Ascending aorta (tissue), 2 donors: Measurements from ENCODE around the gene APBB3. TPM values are rescaled to one million over a fixed set of nuclear protein-coding genes. Genes with fewer than 3 reads are reported as not detected.

Experiments used
- DNase-seq, 2 donors: peaks; one replicate each; pipeline ENCODE4 v3.0.0-alpha.2; 2019; ENCODE audit warnings: low spot score in 2 of 2
- H3K27ac ChIP-seq, 2 donors: fragments of 200-600 bp; sonication (generic); one replicate each; pipeline ENCODE4 v1.5.1; 2016 to 2017; ENCODE audit warnings: mild to moderate bottlenecking in 1 of 2
- H3K27me3 ChIP-seq: fragments of 200-600 bp; sonication (generic); one replicate; pipeline ENCODE4 v1.5.1; 2017
- H3K36me3 ChIP-seq, 2 donors: fragments of 200-600 bp; sonication (generic); one replicate each; pipeline ENCODE4 v1.5.1; 2016
- H3K4me1 ChIP-seq, 2 donors: fragments of 200-600 bp; sonication (generic); one replicate each; pipeline ENCODE4 v1.5.1; 2016 to 2017; ENCODE audit warnings: mild to moderate bottlenecking in 1 of 2
- H3K4me3 ChIP-seq, 2 donors: fragments of 200-600 bp; sonication (generic); one replicate each; pipeline ENCODE4 v1.5.1; 2016 to 2017; ENCODE audit warnings: mild to moderate bottlenecking in 1 of 2
- H3K9me3 ChIP-seq, 2 donors: fragments of 200-600 bp; sonication (generic); one replicate each; pipeline ENCODE4 v1.5.1; 2016
- intact Hi-C: fragments of 100-400 bp; cut with DNase I; formaldehyde crosslinking; loops from one replicate; pipeline ENCODE4 v1.15.1; 2023
- total RNA-seq: library from RNA; depleted of rRNA; stranded (reverse); fragments of >200 nt; gene quantifications from one replicate; pipeline ENCODE4 v1.1.0, GENCODE V29; 2016
- TF ChIP-seq, protein P1 (sequence below), 3 experiments: fragments of 200-600 bp in 2 of 3; fragments of 450-650 bp in 1 of 3; sonication (generic) in 2 of 3; IDR thresholded peaks; one replicate each; pipeline ENCODE4 v1.5.1; 2016 to 2019; ENCODE audit warnings: antibody characterized with exemption in 3 of 3, mild to moderate bottlenecking in 1 of 3, moderate library complexity in 1 of 3

APBB3 gene
- total RNA-seq, 1 donor from 2014 or later: 47.3 TPM

DNA sequence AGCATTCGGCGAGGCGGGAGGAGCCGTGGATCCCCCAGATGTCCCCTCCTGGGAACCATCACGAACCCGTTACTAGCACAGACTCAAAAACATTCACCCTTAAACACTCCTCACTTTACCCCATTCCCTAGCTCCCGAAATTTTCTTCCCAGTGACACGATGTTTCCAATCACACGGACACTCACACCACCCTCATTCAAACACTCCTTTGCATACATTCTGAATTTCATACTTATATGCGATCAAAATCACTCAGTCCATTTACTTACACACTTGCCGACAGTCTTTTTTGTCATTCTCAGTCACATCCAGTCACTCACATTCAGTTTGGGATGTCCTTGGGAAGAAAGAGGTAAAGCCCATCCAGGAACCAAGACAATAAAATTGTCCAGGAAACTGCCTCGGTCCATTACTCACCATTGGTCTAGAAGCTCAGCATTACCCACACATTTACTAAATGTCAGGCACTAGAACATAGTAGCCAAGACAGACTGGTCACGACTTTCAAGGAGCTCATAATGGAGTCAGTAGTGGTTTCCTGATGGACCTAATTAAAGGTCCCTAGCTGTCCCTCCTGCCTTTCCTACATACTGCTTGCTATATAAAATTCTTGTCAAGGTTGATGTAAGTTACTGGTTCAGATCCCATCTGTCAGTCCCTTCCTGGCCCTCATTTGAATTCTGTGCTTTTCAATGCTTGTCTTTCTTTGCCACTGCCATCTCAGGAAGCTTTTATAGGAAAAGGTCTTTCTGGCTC, 804 bp upstream of the APBB3 start:
- Histone ChIP-seq H3K27ac (peak overlapping the region; percentile 92 to 93), H3K4me1 (peaks cover 16 to 24% of the 10 kb centered on the region in 2 donors), H3K9me3 (no peaks in the 10 kb centered on the region), H3K27me3 (no peaks in the 10 kb centered on the region), H3K36me3 (peaks cover 29 to 35% of the 10 kb centered on the region in 2 donors), H3K4me3 (peak overlapping the region; percentile 88 to 92)
- TF ChIP-seq, protein P1, sequence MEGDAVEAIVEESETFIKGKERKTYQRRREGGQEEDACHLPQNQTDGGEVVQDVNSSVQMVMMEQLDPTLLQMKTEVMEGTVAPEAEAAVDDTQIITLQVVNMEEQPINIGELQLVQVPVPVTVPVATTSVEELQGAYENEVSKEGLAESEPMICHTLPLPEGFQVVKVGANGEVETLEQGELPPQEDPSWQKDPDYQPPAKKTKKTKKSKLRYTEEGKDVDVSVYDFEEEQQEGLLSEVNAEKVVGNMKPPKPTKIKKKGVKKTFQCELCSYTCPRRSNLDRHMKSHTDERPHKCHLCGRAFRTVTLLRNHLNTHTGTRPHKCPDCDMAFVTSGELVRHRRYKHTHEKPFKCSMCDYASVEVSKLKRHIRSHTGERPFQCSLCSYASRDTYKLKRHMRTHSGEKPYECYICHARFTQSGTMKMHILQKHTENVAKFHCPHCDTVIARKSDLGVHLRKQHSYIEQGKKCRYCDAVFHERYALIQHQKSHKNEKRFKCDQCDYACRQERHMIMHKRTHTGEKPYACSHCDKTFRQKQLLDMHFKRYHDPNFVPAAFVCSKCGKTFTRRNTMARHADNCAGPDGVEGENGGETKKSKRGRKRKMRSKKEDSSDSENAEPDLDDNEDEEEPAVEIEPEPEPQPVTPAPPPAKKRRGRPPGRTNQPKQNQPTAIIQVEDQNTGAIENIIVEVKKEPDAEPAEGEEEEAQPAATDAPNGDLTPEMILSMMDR (IDR thresholded peaks at IDR 0.05): no peak
- DNase-seq: no peak
- intact Hi-C loops: loop anchor here (2.0 kb wide), 2 partner anchors 146 to 164 kb away; partner anchors contain the start of gene ANKHD1

DNA sequence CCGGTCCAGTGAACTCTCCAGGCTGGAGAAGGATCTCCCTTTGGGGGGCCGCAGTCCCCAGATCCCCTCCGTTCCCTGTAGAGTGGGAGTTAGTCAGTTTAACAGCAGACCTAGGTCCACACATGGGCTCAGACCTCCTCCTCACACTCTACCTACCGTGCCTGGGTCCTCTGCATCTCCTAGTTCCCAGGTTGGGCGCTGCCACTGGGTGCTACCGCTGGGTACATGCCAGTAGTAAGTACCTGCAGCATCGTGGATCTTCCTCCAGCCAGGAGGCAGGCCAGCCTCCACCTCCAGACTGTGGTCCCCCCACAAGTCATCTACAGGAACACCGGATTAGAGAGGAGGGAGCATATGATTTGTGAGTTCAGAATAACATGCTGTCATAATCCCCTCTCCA, 802 bp downstream of the APBB3 start:
- peaks cover 24 to 37% of the 10 kb centered on the region in 2 donors for H3K36me3 ChIP-seq
- H3K4me3 ChIP-seq: peak overlapping the region; percentile 88 to 92
- TF ChIP-seq, protein P1 (IDR thresholded peaks at IDR 0.05): no peak
- H3K9me3 ChIP-seq: no peaks in the 10 kb centered on the region
- intact Hi-C loops: no loop called here
- peaks cover 16 to 24% of the 10 kb centered on the region in 2 donors for H3K4me1 ChIP-seq
- H3K27me3 ChIP-seq: no peaks in the 10 kb centered on the region
- no peak for DNase-seq
- peak overlapping the region; percentile 92 to 93 for H3K27ac ChIP-seq

DNA sequence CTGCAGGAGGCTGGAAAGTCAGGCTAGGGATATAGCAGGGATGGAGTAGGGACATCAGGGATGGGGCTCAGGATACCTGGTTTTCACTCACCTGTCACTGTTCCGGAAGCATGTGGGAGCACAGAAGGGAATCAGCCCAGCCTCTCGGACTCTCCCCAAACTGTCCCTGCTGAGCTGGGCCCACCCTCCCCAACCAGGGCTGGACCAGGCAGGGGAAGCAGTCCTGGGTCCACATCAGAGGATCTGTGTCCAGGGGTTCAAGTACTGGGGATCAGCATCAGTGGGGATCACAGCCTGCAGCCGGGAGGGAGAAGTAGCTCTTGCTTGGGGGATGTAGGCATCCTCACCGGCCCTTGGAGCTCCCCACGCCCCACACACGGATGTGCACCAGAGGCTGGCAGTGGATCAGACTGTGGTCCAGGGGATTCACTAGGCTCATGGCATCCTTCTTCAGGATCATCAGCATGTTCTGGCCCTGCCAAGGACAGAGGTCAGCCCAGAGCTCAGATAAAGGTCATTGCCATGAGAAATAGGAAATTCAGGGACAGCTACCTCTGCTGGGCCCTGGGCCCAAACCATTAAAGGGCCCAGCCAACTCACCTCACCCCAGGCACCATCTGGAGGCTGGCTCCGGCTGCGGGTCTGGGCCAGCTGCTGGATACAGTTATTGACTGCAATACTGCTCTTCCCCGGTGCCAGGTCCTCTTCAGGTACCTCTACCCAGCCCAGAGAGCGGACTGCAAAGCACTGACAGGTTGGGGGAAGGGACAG, 2.5 kb downstream of the APBB3 start:
- TF ChIP-seq, protein P1 (IDR thresholded peaks at IDR 0.05): no peak
- DNase-seq: no peak
- H3K36me3 ChIP-seq: peaks cover 9 to 25% of the 10 kb centered on the region in 2 donors
- no peak overlapping the region for H3K27ac ChIP-seq
- no peaks in the 10 kb centered on the region for H3K27me3 ChIP-seq
- no peak overlapping the region for H3K4me3 ChIP-seq
- H3K4me1 ChIP-seq: peaks cover 16 to 29% of the 10 kb centered on the region in 2 donors
- H3K9me3 ChIP-seq: no peaks in the 10 kb centered on the region
- intact Hi-C loops: no loop called here

DNA sequence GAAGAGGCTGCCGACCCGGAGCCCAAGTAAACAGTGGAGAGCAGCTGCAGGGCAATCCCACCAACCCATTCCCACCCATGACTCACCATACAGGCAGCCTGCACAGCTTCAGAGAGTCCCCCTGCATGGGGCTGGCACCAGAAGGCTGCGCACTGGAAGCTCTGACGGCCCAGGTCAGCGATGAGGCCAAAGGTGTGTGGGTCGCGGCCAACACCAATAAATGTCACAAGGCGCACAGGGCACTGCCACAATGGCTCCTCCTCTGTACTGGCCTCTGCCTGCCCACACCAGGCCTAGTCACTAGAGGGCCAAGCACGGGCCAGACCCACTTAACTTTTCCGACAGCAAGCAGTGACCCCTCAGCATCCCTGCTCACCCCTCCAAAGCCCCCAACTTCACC, 4.2 kb downstream of the APBB3 start:
- Histone ChIP-seq H3K9me3 (no peaks in the 10 kb centered on the region), H3K36me3 (peaks cover 4 to 19% of the 10 kb centered on the region in 2 donors), H3K27ac (no peak overlapping the region), H3K27me3 (no peaks in the 10 kb centered on the region), H3K4me3 (no peak overlapping the region), H3K4me1 (peaks cover 7 to 29% of the 10 kb centered on the region in 2 donors)
- TF ChIP-seq, protein P1 (IDR thresholded peaks at IDR 0.05): no peak
- no peak for DNase-seq
- intact Hi-C loops: no loop called here

DNA sequence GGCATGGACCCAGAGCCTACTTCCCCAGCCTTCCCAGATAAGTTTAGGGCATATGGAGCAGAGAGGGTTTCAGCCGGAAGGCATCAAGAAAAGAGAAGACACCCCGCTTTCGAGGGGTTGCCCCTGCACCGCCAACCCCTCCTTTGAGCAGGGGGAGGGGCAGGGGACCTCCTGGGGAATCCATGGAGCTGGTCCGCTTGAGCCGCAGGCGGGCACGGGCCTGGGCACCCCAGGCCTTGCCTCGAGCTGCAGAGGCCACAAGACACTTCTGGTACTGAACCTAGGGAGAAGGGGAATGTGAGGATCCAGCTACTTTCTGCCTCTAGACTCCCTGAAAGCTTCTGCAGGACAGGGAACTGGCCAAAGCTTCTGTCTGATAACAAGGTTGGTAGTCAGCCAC, 5.9 kb downstream of the APBB3 start:
- H3K4me1 ChIP-seq: peaks cover 6 to 26% of the 10 kb centered on the region in 2 donors
- no peak overlapping the region for H3K4me3 ChIP-seq
- no peaks in the 10 kb centered on the region for H3K9me3 ChIP-seq
- H3K36me3 ChIP-seq: peaks cover 5 to 19% of the 10 kb centered on the region in 2 donors
- H3K27ac ChIP-seq: peak overlapping the region; percentile 82 to 88
- no peaks in the 10 kb centered on the region for H3K27me3 ChIP-seq
- intact Hi-C loops: loop anchor here (5.0 kb wide), 1 partner anchor 381 kb away; the partner anchor contains the start of gene CYSTM1
- TF ChIP-seq, protein P1 (IDR thresholded peaks at IDR 0.05): no peak
- DNase-seq: no peak
